Endothelial cell of umbilical vein (primary cell): ENCODE results near the gene SMARCC1. TPM values are rescaled to one million over a fixed set of nuclear protein-coding genes. Genes with fewer than 3 reads are reported as not detected.

ENCODE experiments used
- BruUV-seq: library from RNA; stranded (reverse); fragments of 400-500 nt; replicated peaks from 2 replicates; lab custom pipeline; 2021; lab: Mats Ljungman, UMichigan
- CTCF ChIA-PET: fragments of 300-600, 350-600 bp; sonication (Branson Sonifier 250); formaldehyde crosslinking; loops from one replicate; lab custom pipeline; 2021; ENCODE audit warnings: antibody characterized with exemption, inconsistent platforms; lab: Charles Lee
- POLR2A ChIA-PET: fragments of 300-600, 350-600 bp; sonication (Branson Sonifier 250); formaldehyde crosslinking; loops from one replicate; lab custom pipeline; 2021; ENCODE audit warnings: antibody characterized with exemption, inconsistent platforms; lab: Charles Lee
- DNase-seq: peaks from one replicate; pipeline ENCODE4 v3.0.0-alpha.2; 2011; ENCODE audit warnings: low read depth, low spot score
- FAIRE-seq: peaks from 2 replicates; lab custom pipeline; 2011; peaks lifted over from hg19 to GRCh38; lab: Jason Lieb, UNC
- H2AFZ ChIP-seq: 2 replicates; pipeline ENCODE4 v1.6.0; 2012; ENCODE audit warnings: low read depth, low read length, control low read depth, inconsistent platforms
- H3K27ac ChIP-seq: 2 replicates; pipeline ENCODE4 v1.5.1; 2011; ENCODE audit warnings: low read depth, mild to moderate bottlenecking, control low read depth, low read length, moderate library complexity; ENCODE audit not compliant: insufficient read depth
- H3K27me3 ChIP-seq, 2 experiments: 2 replicates each; pipeline versions ENCODE4 v1.6.0 to v1.6.1; 2011; ENCODE audit warnings: low read length in 2 of 2, mixed read lengths in 1 of 2; ENCODE audit not compliant: control insufficient read depth in 2 of 2, insufficient read depth in 2 of 2
- H3K36me3 ChIP-seq, 2 experiments: 2 replicates in 1 of 2; 3 replicates in 1 of 2; pipeline ENCODE4 v1.5.1; 2011; ENCODE audit warnings: low read length in 2 of 2, mild to moderate bottlenecking in 1 of 2, moderate library complexity in 1 of 2; ENCODE audit not compliant: control insufficient read depth in 2 of 2, insufficient read depth in 2 of 2; ENCODE audit errors: extremely low read depth in 1 of 2
- H3K4me1 ChIP-seq: 3 replicates; pipeline ENCODE4 v1.5.1; 2011; ENCODE audit warnings: mild to moderate bottlenecking, low read length; ENCODE audit not compliant: control insufficient read depth, insufficient read depth; ENCODE audit errors: extremely low read depth
- H3K4me2 ChIP-seq: 2 replicates; pipeline ENCODE4 v1.6.1; 2011; ENCODE audit warnings: low read length, control low read depth, mixed read lengths; ENCODE audit not compliant: insufficient read depth
- H3K4me3 ChIP-seq, 3 experiments: fragments of 200-600 bp in 1 of 3; sonication (generic), shearing (Covaris generic) in 1 of 3; replicated peaks in 1 of 3; 2 replicates each; pipeline ENCODE4 v1.5.1; 2011 to 2016; ENCODE audit warnings: control low read depth in 3 of 3, low read length in 3 of 3, mild to moderate bottlenecking in 2 of 3, inconsistent platforms in 1 of 3, low read depth in 1 of 3, moderate library complexity in 1 of 3; ENCODE audit not compliant: insufficient read depth in 1 of 3
- H3K79me2 ChIP-seq: 2 replicates; pipeline ENCODE4 v1.6.0; 2012; ENCODE audit warnings: low read length, inconsistent platforms; ENCODE audit not compliant: control insufficient read depth, insufficient read depth
- H3K9ac ChIP-seq: replicated peaks from 2 replicates; pipeline ENCODE3; 2011; ENCODE audit warnings: low read length, control low read depth; ENCODE audit not compliant: insufficient read depth; ENCODE audit errors: extremely low read depth
- H3K9me1 ChIP-seq: replicated peaks from 3 replicates; pipeline ENCODE4 v1.6.0; 2011; ENCODE audit warnings: mild to moderate bottlenecking, low read length; ENCODE audit not compliant: control insufficient read depth, insufficient read depth; ENCODE audit errors: extremely low read depth
- H3K9me3 ChIP-seq: replicated peaks from 2 replicates; pipeline ENCODE4 v1.5.1; 2012; ENCODE audit warnings: low read length, inconsistent platforms; ENCODE audit not compliant: control insufficient read depth, insufficient read depth
- H4K20me1 ChIP-seq: replicated peaks from 2 replicates; pipeline ENCODE3; 2011; ENCODE audit warnings: mild to moderate bottlenecking, low read length; ENCODE audit not compliant: control insufficient read depth, insufficient read depth; ENCODE audit errors: extremely low read depth
- CTCF ChIP-seq, 2 donors: IDR thresholded peaks; 1 replicate in 1 of 2; 2 replicates in 1 of 2; pipeline ENCODE4 v1.5.1; 2011; ENCODE audit warnings: low read length in 2 of 2, mild to moderate bottlenecking in 2 of 2, moderate library complexity in 2 of 2, control low read depth in 1 of 2, inconsistent platforms in 1 of 2, low read depth in 1 of 2; ENCODE audit not compliant: insufficient read depth in 1 of 2; ENCODE audit errors: extremely low read depth in 1 of 2
- EZH2 ChIP-seq: IDR thresholded peaks from 2 replicates; pipeline ENCODE4 v1.6.1; 2012; ENCODE audit warnings: borderline replicate concordance, low read depth, mild to moderate bottlenecking, moderate library complexity, low read length, inconsistent platforms; ENCODE audit not compliant: severe bottlenecking
- FOS ChIP-seq: IDR thresholded peaks from 2 replicates; pipeline ENCODE4 v1.6.1; 2011; ENCODE audit warnings: mild to moderate bottlenecking, low read length, moderate library complexity, borderline replicate concordance; ENCODE audit not compliant: insufficient read depth
- GATA2 ChIP-seq: IDR thresholded peaks from 2 replicates; pipeline ENCODE4 v1.7.0; 2011; ENCODE audit warnings: low read depth, mild to moderate bottlenecking, moderate library complexity, mixed read lengths, low read length; ENCODE audit not compliant: insufficient read length, insufficient read depth
- JUN ChIP-seq: IDR thresholded peaks from 2 replicates; pipeline ENCODE4 v1.6.1; 2011; ENCODE audit warnings: borderline replicate concordance, low read depth; ENCODE audit not compliant: insufficient read length, insufficient read depth
- MAX ChIP-seq: IDR thresholded peaks from 2 replicates; pipeline ENCODE4 v1.6.1; 2011; ENCODE audit not compliant: insufficient read depth, insufficient read length
- MYC ChIP-seq: IDR thresholded peaks from one replicate; pipeline ENCODE4 v1.6.1; 2011; ENCODE audit warnings: mild to moderate bottlenecking, low read depth, low read length
- POLR2A ChIP-seq: IDR thresholded peaks from 2 replicates; pipeline ENCODE4 v1.6.1; 2012; ENCODE audit warnings: low read depth, mild to moderate bottlenecking, control low read depth, low read length
- POLR2AphosphoS5 ChIP-seq: IDR thresholded peaks from 2 replicates; pipeline ENCODE4 v1.6.1; 2012; ENCODE audit warnings: low read depth, mild to moderate bottlenecking, control low read depth, low read length, moderate library complexity; ENCODE audit not compliant: insufficient read depth
- dilution Hi-C: fragments of 300-500 bp; cut with MboI; formaldehyde crosslinking; loops from one replicate; pipeline ENCODE4 v1.15.0; 2019; ENCODE audit warnings: low sequenced_read_pairs; ENCODE audit not compliant: extremely low pct_ligation_motif_present
- intact Hi-C: fragments of 100-400 bp; cut with micrococcal nuclease; formaldehyde crosslinking; loops from one replicate; pipeline ENCODE4 v1.10.0; 2022
- polyA plus RNA-seq, 4 experiments: library from polyadenylated mRNA; depleted of rRNA in 3 of 4; stranded (reverse) in 3 of 4; unstranded in 1 of 4; fragments of >200 nt; gene quantifications; 2 replicates each; pipeline versions ENCODE4 v1.2.1 to v1.2.3, GENCODE V29; 2011 to 2012; ENCODE audit warnings: missing spikeins in 1 of 4
- total RNA-seq: library from RNA; stranded (reverse); gene quantifications from 2 replicates; pipeline ENCODE4 v1.2.3, GENCODE V29; 2021

The SMARCC1 gene
- total and polyA plus RNA-seq, 2 donors (not counting 3 experiments of a cell fraction or from before 2014, with no cell fraction given) = 23.0 to 138 TPM

GRCh38 chr3:47803480-47804025 lies 21.9 kb upstream of the SMARCC1 start:
- dilution Hi-C loops = no loop called here

More at GRCh38 chr3:47803480-47804025, 21.9 kb upstream of the SMARCC1 start:
- DNase-seq (no peak), FAIRE-seq (peak; percentile 4)
- TF ChIP-seq FOS (no peak), CTCF (IDR thresholded peaks at IDR 0.05; ENCODE audit: extremely low read depth in 1 of 2, insufficient read depth in 1 of 2, low read depth in 1 of 2, low read length in 2 of 2) (no peak), MAX (no peak), POLR2AphosphoS5 (no peak), EZH2 (no peak), MYC (no peak), GATA2 (no peak), POLR2A (no peak), JUN (no peak)
- ChIA-PET CTCF (interaction anchor here (1.6 kb wide), 1 partner anchor 21 kb away, joined by 5 read pairs; no protein-coding TSS in a partner anchor), POLR2A (no interaction called here)
- Histone ChIP-seq H3K4me2 (peak overlapping the region; percentile 100), H2AFZ (peak overlapping the region; percentile 85), H3K4me3 (peak overlapping the region; percentile 61 to 94 (median 89)), H3K9me3 (no peaks in the 10 kb centered on the region), H3K27ac (peak overlapping the region; percentile 88), H3K27me3 (no peaks in the 10 kb centered on the region), H3K36me3 (no peaks in the 10 kb centered on the region), H3K79me2 (peaks cover 13% of the 10 kb centered on the region), H4K20me1 (no peaks in the 10 kb centered on the region), H3K4me1 (peaks cover 7% of the 10 kb centered on the region), H3K9me1 (no peaks in the 10 kb centered on the region), H3K9ac (peak overlapping the region; percentile 83)
- TSS peak; percentile 29 for BruUV-seq
- intact Hi-C loops = loop anchor here (1.0 kb wide), 1 partner anchor 22 kb away; no protein-coding TSS in a partner anchor
